Erythroblast (primary cell): ENCODE results near the gene CASP9.

Experiments used
- GATA1 ChIP-seq: IDR thresholded peaks from 2 replicates; pipeline ENCODE4 v1.6.1; 2011; ENCODE audit warnings: low read depth, mild to moderate bottlenecking, control low read depth, low read length, moderate library complexity
- POLR2A ChIP-seq: IDR thresholded peaks from 2 replicates; pipeline ENCODE4 v1.6.1; 2011; ENCODE audit warnings: mild to moderate bottlenecking, low read length

DNA sequence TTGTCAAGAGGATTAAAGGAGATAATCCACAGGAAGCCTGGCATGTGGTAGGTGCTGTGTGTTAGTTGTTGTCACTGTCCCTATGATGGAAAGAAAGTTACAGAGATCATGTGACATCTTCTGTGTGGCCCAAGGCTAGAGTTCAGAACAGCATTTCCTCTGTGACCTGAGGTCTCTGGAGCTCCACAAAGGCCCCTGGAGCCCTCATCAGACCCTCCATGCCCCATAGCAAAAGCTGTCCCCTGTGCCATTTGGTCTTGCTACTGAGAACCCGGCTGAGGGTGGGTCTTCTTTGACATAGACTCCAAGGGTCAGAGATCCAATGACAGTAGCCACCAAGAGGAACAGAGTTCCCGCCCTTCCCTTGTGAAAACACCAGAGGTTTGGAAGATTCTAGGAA lies 40.0 kb downstream of the CASP9 start:
- no peak for TF ChIP-seq POLR2A
- no peak for TF ChIP-seq GATA1
